Prostate gland (tissue), 2 donors: ENCODE data around the gene FN3K. TPM values are rescaled to one million over a fixed set of nuclear protein-coding genes. Genes with fewer than 3 reads are reported as not detected.

Experiments used
- DNase-seq: peaks from one replicate; pipeline ENCODE4 v3.0.0-alpha.2; 2019; ENCODE audit warnings: low spot score
- H3K27ac ChIP-seq, 2 donors: fragments of 200-600 bp; sonication (generic); 2 replicates each; pipeline ENCODE4 v1.5.1; 2017 to 2019
- H3K27me3 ChIP-seq: fragments of 200-600 bp; sonication (generic); replicated peaks from 2 replicates; pipeline ENCODE4 v1.5.1; 2019; ENCODE audit not compliant: insufficient read depth
- H3K36me3 ChIP-seq, 2 donors: fragments of 200-600 bp; sonication (generic); 1 replicate in 1 of 2; 2 replicates in 1 of 2; pipeline versions ENCODE4 v1.5.1 to v1.8.1; 2017 to 2019
- H3K4me1 ChIP-seq: fragments of 200-600 bp; sonication (generic); replicated peaks from 2 replicates; pipeline ENCODE4 v1.5.1; 2019
- H3K4me3 ChIP-seq, 2 donors: fragments of 200-600 bp; sonication (generic); 2 replicates each; pipeline ENCODE4 v1.5.1; 2017 to 2019
- H3K9me3 ChIP-seq: fragments of 200-600 bp; sonication (generic); 2 replicates; pipeline ENCODE4 v1.5.1; 2017
- POLR2A ChIP-seq: fragments of 450-650 bp; IDR thresholded peaks from one replicate; pipeline ENCODE4 v1.6.1; 2016; ENCODE audit warnings: antibody characterized with exemption, mild to moderate bottlenecking
- POLR2AphosphoS5 ChIP-seq: sonication (generic); formaldehyde crosslinking; IDR thresholded peaks from one replicate; pipeline ENCODE4 v1.6.1; 2017; ENCODE audit warnings: antibody characterized with exemption
- WGBS: methylation state at CpG from one replicate; pipeline ENCODE4 v1.1.5; 2018; 5-methylcytosine and 5-hydroxymethylcytosine counted together
- intact Hi-C: fragments of 100-400 bp; cut with DNase I; formaldehyde crosslinking; loops from one replicate; pipeline ENCODE4 v1.14.2; 2022
- total RNA-seq, 2 donors: library from RNA; depleted of rRNA; stranded (reverse); fragments of >200 nt; gene quantifications; one replicate each; pipeline ENCODE4 v1.1.0, GENCODE V29; 2016
- TF ChIP-seq, protein P1 (sequence below), 4 experiments: fragments of 200-600 bp in 2 of 4; fragments of 450-650 bp in 2 of 4; sonication (generic) in 2 of 4; IDR thresholded peaks; 1 replicate in 3 of 4; 2 replicates in 1 of 4; pipeline ENCODE4 v1.5.1; 2016 to 2019; ENCODE audit warnings: antibody characterized with exemption in 4 of 4, mild to moderate bottlenecking in 2 of 4, moderate library complexity in 2 of 4

FN3K gene
- total RNA-seq, 2 donors from 2014 or later: 16.9 to 32.2 TPM

DNA sequence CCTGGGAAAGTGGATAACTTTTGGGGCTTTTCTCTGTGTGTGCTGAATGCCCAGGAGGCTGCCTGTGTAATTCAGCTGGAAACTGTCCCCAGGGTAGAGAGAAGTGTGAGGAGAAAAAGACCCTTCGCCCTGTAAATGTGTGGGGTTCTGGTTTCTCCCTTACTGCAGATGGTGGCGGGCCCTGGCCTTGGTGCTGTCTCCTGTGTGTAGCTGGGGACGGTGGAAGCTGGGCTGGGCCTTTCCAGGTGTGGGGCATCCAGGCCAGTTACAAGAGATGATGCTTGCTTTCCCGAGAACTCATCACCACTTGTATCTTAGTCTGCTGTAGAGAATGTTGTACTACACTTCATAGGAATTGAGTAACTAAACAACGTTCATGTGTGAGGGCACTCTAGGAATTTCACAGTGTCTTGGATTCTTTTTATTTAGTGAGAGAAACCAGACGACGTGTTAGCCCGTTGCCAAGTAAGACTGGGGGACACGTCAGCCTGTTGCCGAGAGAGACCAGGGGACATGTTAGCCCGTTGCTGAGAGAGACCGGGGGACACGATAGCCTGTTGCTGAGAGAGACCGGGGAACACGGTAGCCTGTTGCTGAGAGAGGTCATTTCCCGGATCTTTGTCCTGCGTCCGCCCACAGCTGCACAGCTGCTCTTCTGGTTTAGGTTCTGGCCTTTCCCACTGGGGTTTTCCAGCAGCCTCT is 59.5 kb downstream of the FN3K start:
- Histone ChIP-seq H3K4me1 (no peaks in the 10 kb centered on the region), H3K9me3 (no peaks in the 10 kb centered on the region), H3K36me3 (no peaks in the 10 kb centered on the region), H3K27ac (no peak overlapping the region), H3K27me3 (no peaks in the 10 kb centered on the region), H3K4me3 (no peak overlapping the region)
- intact Hi-C loops: no loop called here
- no peak for DNase-seq
- WGBS: 82% methylated on average over 18 of the region's 18 CpGs
- TF ChIP-seq POLR2AphosphoS5 (no peak), POLR2A (no peak)
- TF ChIP-seq, protein P1, sequence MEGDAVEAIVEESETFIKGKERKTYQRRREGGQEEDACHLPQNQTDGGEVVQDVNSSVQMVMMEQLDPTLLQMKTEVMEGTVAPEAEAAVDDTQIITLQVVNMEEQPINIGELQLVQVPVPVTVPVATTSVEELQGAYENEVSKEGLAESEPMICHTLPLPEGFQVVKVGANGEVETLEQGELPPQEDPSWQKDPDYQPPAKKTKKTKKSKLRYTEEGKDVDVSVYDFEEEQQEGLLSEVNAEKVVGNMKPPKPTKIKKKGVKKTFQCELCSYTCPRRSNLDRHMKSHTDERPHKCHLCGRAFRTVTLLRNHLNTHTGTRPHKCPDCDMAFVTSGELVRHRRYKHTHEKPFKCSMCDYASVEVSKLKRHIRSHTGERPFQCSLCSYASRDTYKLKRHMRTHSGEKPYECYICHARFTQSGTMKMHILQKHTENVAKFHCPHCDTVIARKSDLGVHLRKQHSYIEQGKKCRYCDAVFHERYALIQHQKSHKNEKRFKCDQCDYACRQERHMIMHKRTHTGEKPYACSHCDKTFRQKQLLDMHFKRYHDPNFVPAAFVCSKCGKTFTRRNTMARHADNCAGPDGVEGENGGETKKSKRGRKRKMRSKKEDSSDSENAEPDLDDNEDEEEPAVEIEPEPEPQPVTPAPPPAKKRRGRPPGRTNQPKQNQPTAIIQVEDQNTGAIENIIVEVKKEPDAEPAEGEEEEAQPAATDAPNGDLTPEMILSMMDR (IDR thresholded peaks at IDR 0.05): no peak

DNA sequence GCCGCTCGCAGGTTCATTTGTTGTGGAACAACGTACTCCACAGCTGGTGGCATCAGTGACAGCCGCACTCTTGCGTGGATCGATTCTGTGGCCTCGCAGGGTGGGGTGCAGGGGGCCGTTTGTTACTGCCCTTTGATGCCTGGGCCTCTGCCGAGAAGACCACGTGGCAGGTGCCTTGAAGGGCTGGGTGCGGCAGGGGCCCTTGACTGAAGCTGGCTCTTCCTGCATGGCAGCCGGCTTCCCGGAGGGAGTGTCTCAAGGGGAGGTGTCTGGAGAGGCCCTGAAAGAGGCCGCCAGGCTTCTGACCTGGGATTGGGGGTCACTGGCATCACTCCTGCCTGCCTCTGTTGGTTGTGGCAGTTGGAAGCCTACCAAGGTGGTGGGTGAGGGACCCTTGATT is 60.2 kb downstream of the FN3K start:
- H3K9me3 ChIP-seq: no peaks in the 10 kb centered on the region
- no peak overlapping the region for H3K4me3 ChIP-seq
- no peaks in the 10 kb centered on the region for H3K36me3 ChIP-seq
- no peaks in the 10 kb centered on the region for H3K4me1 ChIP-seq
- no peak for DNase-seq
- 93% methylated on average over 14 of the region's 14 CpGs for WGBS
- TF ChIP-seq POLR2A (no peak), POLR2AphosphoS5 (no peak)
- TF ChIP-seq, protein P1 (IDR thresholded peaks at IDR 0.05): no peak
- H3K27me3 ChIP-seq: no peaks in the 10 kb centered on the region
- intact Hi-C loops: no loop called here
- no peak overlapping the region for H3K27ac ChIP-seq

DNA sequence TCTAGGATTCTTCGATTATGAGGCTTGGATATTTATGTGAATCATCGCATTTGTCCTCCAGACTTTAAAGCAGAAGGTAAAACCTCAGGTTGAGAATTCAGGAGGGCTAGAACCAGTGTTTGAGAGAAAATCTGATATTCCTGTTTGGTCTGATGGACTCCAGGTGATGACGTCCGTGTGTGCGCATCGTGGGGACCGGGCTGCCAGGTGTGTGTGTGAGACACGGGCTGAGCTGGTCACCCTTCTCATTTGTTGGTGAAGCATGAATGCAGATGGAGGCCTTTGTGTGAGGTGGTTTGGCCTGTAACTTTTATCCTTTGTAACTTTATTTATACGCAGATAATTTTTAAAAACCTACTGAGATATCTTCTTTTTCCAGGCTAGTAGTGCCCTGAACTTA is 61.6 kb downstream of the FN3K start:
- no peaks in the 10 kb centered on the region for H3K9me3 ChIP-seq
- H3K27me3 ChIP-seq: no peaks in the 10 kb centered on the region
- H3K4me3 ChIP-seq: no peak overlapping the region
- WGBS: 94% methylated on average over 9 of the region's 9 CpGs
- H3K36me3 ChIP-seq: no peaks in the 10 kb centered on the region
- DNase-seq: no peak
- H3K27ac ChIP-seq: no peak overlapping the region
- intact Hi-C loops: no loop called here
- no peaks in the 10 kb centered on the region for H3K4me1 ChIP-seq
- TF ChIP-seq POLR2A (no peak), POLR2AphosphoS5 (no peak)
- TF ChIP-seq, protein P1 (IDR thresholded peaks at IDR 0.05): no peak

DNA sequence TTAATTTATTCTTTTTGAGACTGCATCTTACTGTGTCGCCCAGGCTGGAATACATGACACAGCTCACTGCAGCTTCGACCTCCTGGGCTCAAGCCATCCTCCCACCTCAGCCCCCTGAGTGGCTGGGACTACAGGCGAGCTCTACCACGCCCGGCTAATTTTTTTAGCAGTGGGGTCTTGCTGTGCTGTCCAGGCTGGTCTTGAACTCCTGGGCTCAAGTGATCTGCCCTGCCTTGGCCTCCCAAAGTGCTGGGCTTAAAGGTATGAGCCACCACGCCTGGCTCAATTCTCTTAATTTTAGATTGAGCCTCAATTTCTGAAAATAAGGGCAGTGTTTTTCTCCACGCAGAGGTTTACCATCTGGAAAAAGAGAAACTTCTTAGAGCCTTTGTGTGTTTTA is 63.3 kb downstream of the FN3K start:
- Histone ChIP-seq H3K4me1 (no peaks in the 10 kb centered on the region), H3K36me3 (no peaks in the 10 kb centered on the region), H3K9me3 (no peaks in the 10 kb centered on the region), H3K27ac (no peak overlapping the region), H3K4me3 (no peak overlapping the region), H3K27me3 (no peaks in the 10 kb centered on the region)
- no peak for DNase-seq
- no peak for TF ChIP-seq POLR2AphosphoS5
- TF ChIP-seq, protein P1 (IDR thresholded peaks at IDR 0.05): no peak
- no peak for TF ChIP-seq POLR2A
- intact Hi-C loops: no loop called here
- WGBS: 98% methylated on average over 7 of the region's 7 CpGs

DNA sequence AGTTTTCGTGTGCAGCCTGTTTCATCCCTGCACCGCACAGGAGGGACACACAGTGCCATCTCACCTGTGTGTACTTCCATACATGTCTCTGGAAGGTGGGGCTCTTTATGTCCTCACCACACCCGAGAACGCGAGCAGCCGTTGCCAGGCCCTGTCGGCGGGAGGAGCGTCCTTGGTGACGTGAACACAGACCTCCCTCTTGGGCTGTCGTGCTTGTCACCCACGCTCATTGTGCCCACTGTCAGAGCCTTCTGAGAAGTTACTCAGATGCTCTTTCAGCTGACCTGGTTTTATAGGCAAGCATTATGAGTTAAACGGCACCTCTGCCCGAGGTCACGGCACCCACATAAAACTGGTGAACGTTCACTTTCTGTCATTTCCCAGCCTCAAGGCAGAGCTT is 64.2 kb downstream of the FN3K start:
- TF ChIP-seq, protein P1 (IDR thresholded peaks at IDR 0.05): no peak
- TF ChIP-seq POLR2A (no peak), POLR2AphosphoS5 (no peak)
- Histone ChIP-seq H3K27me3 (no peaks in the 10 kb centered on the region), H3K9me3 (no peaks in the 10 kb centered on the region), H3K4me1 (no peaks in the 10 kb centered on the region), H3K27ac (no peak overlapping the region), H3K4me3 (no peak overlapping the region), H3K36me3 (no peaks in the 10 kb centered on the region)
- 81% methylated on average over 16 of the region's 16 CpGs for WGBS
- intact Hi-C loops: no loop called here
- no peak for DNase-seq
